BE2C (cell line): Measurements from ENCODE around the gene STK33.

ENCODE experiments used
- DNase-seq: peaks from one replicate; pipeline ENCODE4 v3.0.0-alpha.2; 2020
- H3K27me3 ChIP-seq: fragments of 250-450 bp; sonication (Bioruptor Pico); 2 replicates; pipeline ENCODE4 v1.5.1; 2020; ENCODE audit warnings: mild to moderate bottlenecking
- H3K36me3 ChIP-seq: fragments of 250-450 bp; sonication (Bioruptor Pico); 2 replicates; pipeline ENCODE4 v1.5.1; 2020; ENCODE audit warnings: mild to moderate bottlenecking
- H3K4me1 ChIP-seq: fragments of 250-450 bp; sonication (Bioruptor Pico); 2 replicates; pipeline ENCODE4 v1.5.1; 2020
- H3K4me3 ChIP-seq: 2 replicates; pipeline ENCODE4 v1.5.1; 2011; ENCODE audit warnings: low read depth, low read length
- H3K9me3 ChIP-seq: fragments of 250-450 bp; sonication (Bioruptor Pico); 2 replicates; pipeline ENCODE4 v1.5.1; 2020
- CTCF ChIP-seq: IDR thresholded peaks from 2 replicates; pipeline ENCODE4 v1.5.1; 2012; ENCODE audit warnings: mild to moderate bottlenecking, low read depth, low read length

STK33 gene

DNA sequence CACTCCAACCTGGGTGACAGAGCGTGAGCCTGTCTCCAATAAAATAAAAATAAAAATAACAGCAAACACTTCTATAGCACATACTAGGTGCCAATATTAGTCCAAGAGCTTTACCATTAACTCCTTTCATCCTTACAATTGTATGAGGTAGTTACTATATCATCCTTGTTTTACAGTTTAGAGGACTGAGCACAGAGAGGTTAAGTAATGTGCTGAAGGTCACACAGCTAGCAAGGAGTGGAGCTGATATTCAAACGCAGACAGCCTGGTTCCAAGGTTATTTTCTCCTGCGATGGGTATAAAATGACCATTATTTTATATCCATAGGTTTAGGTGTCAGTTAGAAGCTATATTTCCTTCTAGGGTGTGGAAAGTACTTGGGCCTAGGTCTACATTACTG lies 249.7 kb downstream of the STK33 start:
- no peaks in the 10 kb centered on the region for H3K27me3 ChIP-seq
- TF ChIP-seq CTCF, result no peak
- H3K9me3 ChIP-seq, result no peaks in the 10 kb centered on the region
- no peak overlapping the region for H3K4me3 ChIP-seq
- no peak for DNase-seq
- no peaks in the 10 kb centered on the region for H3K4me1 ChIP-seq
- no peaks in the 10 kb centered on the region for H3K36me3 ChIP-seq

GRCh38 chr11:8342821-8343681 lies 251.0 kb downstream of the STK33 start:
- no peak for TF ChIP-seq CTCF
- peak; percentile 42 for DNase-seq
- Histone ChIP-seq H3K36me3 (no peaks in the 10 kb centered on the region), H3K9me3 (no peaks in the 10 kb centered on the region), H3K4me3 (no peak overlapping the region), H3K27me3 (no peaks in the 10 kb centered on the region), H3K4me1 (no peaks in the 10 kb centered on the region)

GRCh38 chr11:8341996-8342395 lies 252.0 kb downstream of the STK33 start:
- H3K4me1 ChIP-seq, result no peaks in the 10 kb centered on the region
- no peaks in the 10 kb centered on the region for H3K36me3 ChIP-seq
- H3K9me3 ChIP-seq, result no peaks in the 10 kb centered on the region
- H3K27me3 ChIP-seq, result no peaks in the 10 kb centered on the region
- TF ChIP-seq CTCF, result no peak
- no peak overlapping the region for H3K4me3 ChIP-seq
- DNase-seq, result no peak
